WI38 (cell line): Measurements from ENCODE around the gene COA3.

Experiments used
- H3K4me3 ChIP-seq: 2 replicates; pipeline ENCODE4 v1.5.1; 2011; ENCODE audit warnings: low read depth, mild to moderate bottlenecking, control low read depth, low read length
- TF ChIP-seq, protein P1 (sequence below): IDR thresholded peaks from 2 replicates; pipeline ENCODE4 v1.5.1; 2012; ENCODE audit warnings: low read depth, mild to moderate bottlenecking, control low read depth, low read length

Gene COA3

DNA sequence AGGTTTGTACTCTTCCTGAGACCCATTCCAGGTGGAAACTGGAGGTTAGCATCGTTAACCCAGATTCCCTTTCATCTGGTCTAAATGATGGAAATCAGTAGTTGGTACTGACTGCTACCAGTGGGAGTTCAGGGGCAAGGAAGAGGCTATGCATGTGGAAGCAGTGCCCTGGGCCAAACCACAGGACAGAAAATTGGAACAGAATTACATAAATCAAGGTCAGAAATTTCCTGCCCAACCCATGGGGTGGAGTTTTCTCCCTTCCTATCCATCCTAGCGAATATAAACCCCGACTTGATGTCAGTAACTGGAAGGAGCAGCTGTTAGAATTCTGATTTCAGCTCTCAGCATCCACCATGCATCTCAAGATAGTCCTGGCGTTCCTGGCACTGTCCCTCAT is 45.8 kb upstream of the COA3 start, which contains the start of gene AOC2:
TSS of gene AOC2 (plus strand) at position 310 of the 400 bp plus-strand sequence. CDS start at position 357, 47 bp downstream.
- H3K4me3 ChIP-seq = no peak within 1 kb of the TSS
- TF ChIP-seq, protein P1, sequence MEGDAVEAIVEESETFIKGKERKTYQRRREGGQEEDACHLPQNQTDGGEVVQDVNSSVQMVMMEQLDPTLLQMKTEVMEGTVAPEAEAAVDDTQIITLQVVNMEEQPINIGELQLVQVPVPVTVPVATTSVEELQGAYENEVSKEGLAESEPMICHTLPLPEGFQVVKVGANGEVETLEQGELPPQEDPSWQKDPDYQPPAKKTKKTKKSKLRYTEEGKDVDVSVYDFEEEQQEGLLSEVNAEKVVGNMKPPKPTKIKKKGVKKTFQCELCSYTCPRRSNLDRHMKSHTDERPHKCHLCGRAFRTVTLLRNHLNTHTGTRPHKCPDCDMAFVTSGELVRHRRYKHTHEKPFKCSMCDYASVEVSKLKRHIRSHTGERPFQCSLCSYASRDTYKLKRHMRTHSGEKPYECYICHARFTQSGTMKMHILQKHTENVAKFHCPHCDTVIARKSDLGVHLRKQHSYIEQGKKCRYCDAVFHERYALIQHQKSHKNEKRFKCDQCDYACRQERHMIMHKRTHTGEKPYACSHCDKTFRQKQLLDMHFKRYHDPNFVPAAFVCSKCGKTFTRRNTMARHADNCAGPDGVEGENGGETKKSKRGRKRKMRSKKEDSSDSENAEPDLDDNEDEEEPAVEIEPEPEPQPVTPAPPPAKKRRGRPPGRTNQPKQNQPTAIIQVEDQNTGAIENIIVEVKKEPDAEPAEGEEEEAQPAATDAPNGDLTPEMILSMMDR = no peak

DNA sequence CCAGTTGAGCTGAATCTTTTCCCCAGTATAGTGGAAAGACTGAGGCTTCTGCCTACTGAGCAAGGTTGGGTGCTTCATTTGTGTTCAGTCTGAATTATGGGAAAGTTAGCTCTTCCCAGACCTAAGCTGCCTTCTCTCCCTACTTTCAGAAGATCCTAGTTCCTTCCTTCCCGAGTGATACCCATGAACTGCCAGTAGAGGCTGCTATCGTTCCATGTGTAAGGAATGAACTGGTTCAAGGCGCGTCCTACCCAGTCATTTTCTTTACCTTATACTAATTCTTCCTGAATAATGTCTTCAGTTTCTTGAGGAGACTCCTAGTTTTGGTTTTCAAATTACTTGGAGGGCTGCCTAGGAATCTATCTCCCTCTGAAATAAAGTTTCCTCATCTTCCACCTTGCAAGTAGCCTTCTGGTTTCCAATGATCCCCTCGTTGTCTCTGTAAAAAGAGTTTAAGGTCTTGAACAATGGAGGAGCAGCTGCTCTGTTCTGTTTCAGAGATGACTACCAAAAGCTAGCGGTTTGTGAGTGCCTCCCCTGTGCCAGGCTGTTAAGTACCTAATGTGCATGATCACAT is 44.9 kb upstream of the COA3 start:
- TF ChIP-seq, protein P1 = peak; percentile 100
- no peak overlapping the region for H3K4me3 ChIP-seq

DNA sequence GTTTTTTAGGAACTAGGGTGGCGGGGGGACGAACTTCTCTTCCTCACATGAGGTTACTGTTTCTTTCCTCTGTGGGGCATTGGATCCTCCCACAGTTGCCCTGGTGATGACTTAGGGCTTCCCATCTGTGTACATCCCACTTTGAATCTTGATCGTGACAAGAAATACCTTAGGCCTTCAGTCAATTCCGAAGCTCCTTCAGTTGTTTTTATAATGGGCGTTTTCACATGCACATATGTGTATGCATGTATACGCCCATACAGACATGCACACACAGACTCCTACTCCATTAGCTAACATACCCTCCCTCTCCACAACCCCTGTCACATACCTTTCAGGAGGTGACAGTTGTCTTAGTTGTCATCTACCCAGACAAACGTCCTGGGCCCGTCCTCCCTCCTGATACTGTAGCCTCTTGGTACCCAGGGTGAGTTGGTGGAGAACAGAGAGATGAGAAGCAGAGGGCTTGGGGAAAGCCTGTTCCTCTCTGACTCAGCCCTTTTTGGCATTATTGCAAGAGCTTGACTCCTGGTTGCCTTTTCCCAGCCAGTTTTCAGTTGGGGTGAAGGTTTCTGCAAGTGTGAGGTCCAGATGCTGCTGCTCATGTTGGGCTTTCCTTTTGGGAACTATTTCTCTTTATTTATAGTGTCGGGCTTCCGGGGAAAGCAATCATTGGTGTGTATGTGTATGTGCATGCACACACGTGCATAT is 43.6 kb upstream of the COA3 start:
- TF ChIP-seq, protein P1 = no peak
- H3K4me3 ChIP-seq = no peak overlapping the region

DNA sequence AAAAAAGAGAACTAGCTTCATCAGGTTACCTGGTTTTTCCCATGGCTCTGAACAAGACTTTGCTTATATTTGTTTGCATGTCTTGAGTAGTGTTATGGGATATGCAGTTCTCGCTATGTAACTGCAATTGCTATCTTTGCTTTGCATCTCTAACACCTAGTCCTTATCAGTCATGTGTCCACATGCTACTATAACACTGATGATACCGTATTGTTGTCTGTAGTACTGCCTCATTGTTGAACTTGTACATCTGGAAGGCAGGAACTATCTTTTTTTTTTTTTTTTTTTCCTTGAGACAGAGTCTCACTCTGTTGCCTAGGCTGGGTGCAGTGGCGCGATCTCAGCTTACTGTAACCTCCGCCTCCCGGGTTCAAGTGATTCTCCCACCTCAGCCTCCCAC is 37.2 kb upstream of the COA3 start:
- TF ChIP-seq, protein P1 = no peak
- H3K4me3 ChIP-seq = no peak overlapping the region

DNA sequence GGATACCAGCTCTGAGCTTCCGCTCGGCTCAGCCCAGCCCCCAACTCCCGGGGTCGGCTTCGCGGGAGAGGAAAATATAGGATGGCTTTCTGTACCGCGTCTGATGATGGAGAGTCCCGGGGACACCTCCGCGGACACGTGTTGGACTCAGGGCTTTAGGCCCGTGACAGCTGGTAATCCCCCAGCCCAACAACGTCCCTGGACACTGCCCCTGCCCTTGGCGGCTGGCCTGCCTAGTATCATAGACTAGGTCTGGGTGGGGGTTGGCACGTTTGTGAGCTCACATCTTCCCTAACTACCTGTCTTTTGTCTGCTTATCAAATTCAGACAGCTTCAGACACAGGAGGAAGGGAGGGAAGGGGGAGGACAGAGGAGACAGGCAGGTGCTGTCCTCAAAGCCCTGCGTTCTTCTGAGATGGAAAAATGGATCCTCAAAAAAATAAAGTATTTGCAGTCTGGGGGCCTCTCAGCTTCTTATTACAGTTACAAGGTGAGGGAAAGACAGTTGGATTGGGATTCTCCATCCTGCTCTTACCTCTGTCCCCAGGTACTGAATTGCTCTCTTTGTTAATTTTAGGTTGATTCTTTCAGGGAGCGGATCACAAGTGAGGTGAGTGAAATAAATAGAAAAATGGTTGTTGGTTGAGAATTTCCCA is 35.4 kb upstream of the COA3 start:
- H3K4me3 ChIP-seq = peak overlapping the region; percentile 99
- TF ChIP-seq, protein P1 = no peak

DNA sequence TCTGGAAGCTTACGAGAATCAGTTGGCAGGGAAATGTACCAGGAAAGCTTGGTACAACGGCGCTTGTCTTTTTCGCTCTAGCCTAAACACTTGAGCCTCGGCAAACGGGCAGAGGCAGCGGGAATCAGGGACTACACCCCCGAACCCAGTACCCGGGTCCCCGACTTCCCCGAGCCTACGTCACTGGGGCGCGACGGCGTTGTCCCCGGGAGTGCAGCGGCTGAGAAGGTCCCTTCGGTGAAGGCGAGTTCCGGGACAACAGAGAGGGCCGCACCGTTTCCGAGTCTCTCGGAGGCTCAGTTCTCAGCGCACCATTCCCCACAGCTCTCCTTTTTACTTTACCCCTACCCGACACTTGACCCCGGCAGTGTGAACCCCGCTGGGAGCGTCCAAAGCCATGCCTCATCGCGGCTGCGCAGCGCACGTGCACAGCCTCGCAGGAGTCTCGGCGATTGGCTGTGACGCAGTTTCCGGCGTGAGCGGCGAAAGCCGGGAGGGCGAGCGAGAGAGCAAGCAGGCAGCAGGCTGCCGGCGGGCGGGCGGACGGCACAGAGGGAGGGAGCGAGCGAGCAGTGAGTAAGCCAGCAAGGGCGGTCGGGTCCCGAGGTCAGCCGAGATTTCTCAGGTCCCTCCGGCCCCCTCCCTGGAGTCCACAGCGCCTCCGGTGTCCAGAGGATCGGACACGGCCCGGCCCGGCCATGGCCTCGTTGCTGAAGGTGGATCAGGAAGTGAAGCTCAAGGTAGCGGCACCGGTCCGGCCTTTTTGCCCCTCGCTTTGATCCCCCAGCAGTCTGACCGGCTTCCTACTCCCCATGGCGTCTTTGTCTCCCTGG is 34.6 kb upstream of the COA3 start, which contains the start of gene PSME3:
TSS of gene PSME3 (plus strand) at position 464 of the 833 bp plus-strand sequence. CDS start at position 699, 235 bp downstream.
- TF ChIP-seq, protein P1 = no peak
- peak within 1 kb of the TSS; percentile 99 for H3K4me3 ChIP-seq
